ENCODE results near the gene GSTP1. TPM values are rescaled to one million over a fixed set of nuclear protein-coding genes. Genes with fewer than 3 reads are reported as not detected.

Gene GSTP1
- total RNA-seq, 1 experiment from 2014 or later = 893 TPM

DNA sequence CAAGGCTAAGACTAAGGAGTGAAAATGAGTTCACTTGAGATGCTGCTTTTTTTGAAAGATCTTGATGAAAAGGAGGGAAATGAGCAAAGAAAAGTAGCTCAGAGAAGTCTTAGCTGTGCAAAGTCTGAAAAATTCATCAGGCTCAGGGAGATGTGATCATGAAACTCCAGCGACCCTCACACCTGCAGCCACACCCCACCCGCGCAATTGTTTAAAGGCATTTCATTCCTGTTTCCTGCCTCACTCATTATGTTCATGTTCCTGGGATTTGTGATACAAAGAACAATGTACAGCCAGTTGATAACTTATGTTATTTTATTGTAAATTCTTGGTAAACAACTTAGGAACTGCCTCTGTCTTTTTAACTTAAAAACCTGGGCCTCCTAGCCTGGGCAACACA is 8.7 kb upstream of the GSTP1 start:
- H3K4me2 ChIP-seq (ENCODE audit: low read length) = no peak overlapping the region
- ChIA-PET RAD21 (ENCODE audit: low non-redundant PET in 1 of 2, low total read pairs in 2 of 2, uncharacterized antibody in 2 of 2, unreplicated experiment in 2 of 2) (no interaction called here), CTCF (interaction anchor here (0.6 kb wide), 1 partner anchor 519 kb away, joined by 3 read pairs; no protein-coding TSS in a partner anchor), POLR2A (no interaction called here)
- H2AFZ ChIP-seq (ENCODE audit: low read depth, low read length, poor library complexity, severe bottlenecking) = no peak overlapping the region
- no peaks in the 10 kb centered on the region for H3K79me2 ChIP-seq (ENCODE audit: insufficient read depth, low read length)
- H3K4me3 ChIP-seq (replicated peaks in 1 of 2; ENCODE audit: low read depth in 1 of 2, low read length in 2 of 2) = no peak overlapping the region
- no peaks in the 10 kb centered on the region for H3K9me3 ChIP-seq (ENCODE audit: control insufficient read depth in 1 of 2, insufficient read depth in 1 of 2, low read depth in 1 of 2, low read length in 2 of 2)
- peaks cover 9 to 13% of the 10 kb centered on the region in 2 experiments for H3K4me1 ChIP-seq (ENCODE audit: control insufficient read depth in 1 of 2, insufficient read depth in 2 of 2, low read length in 2 of 2)
- no peaks in the 10 kb centered on the region for H3K36me3 ChIP-seq (ENCODE audit: control insufficient read depth in 1 of 2, insufficient read depth in 2 of 2, low read length in 2 of 2)
- H3K9ac ChIP-seq (ENCODE audit: low read length) = no peak overlapping the region
- H3K27ac ChIP-seq (ENCODE audit: low read depth, low read length) = no peak overlapping the region
- DNase-seq (ENCODE audit: low read depth, low spot score) (no peak), ATAC-seq (no peak)
- TF ChIP-seq POLR2AphosphoS5 (IDR thresholded peaks at IDR 0.05; ENCODE audit: low read depth, low read length) (no peak), ZFX (IDR thresholded peaks at IDR 0.05) (no peak), EZH2phosphoT487 (IDR thresholded peaks at IDR 0.05; ENCODE audit: borderline replicate concordance) (no peak), JUND (IDR thresholded peaks at IDR 0.05) (no peak), ZNF274 (IDR thresholded peaks at IDR 0.05; ENCODE audit: low read depth, low read length) (no peak), FOSL1 (IDR thresholded peaks at IDR 0.05; ENCODE audit: low read depth) (no peak), SP1 (IDR thresholded peaks at IDR 0.05; ENCODE audit: low read depth) (no peak), EZH2 (IDR thresholded peaks at IDR 0.05) (no peak), CBX3 (IDR thresholded peaks at IDR 0.05; ENCODE audit: low read depth) (no peak), CEBPB (IDR thresholded peaks at IDR 0.05; ENCODE audit: low read depth) (no peak), EGR1 (IDR thresholded peaks at IDR 0.05; ENCODE audit: low read depth) (no peak), SIN3A (IDR thresholded peaks at IDR 0.05; ENCODE audit: low read depth) (no peak)
- TF ChIP-seq, protein P1, sequence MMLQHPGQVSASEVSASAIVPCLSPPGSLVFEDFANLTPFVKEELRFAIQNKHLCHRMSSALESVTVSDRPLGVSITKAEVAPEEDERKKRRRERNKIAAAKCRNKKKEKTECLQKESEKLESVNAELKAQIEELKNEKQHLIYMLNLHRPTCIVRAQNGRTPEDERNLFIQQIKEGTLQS (IDR thresholded peaks at IDR 0.05) = no peak
- TF ChIP-seq, protein P2, sequence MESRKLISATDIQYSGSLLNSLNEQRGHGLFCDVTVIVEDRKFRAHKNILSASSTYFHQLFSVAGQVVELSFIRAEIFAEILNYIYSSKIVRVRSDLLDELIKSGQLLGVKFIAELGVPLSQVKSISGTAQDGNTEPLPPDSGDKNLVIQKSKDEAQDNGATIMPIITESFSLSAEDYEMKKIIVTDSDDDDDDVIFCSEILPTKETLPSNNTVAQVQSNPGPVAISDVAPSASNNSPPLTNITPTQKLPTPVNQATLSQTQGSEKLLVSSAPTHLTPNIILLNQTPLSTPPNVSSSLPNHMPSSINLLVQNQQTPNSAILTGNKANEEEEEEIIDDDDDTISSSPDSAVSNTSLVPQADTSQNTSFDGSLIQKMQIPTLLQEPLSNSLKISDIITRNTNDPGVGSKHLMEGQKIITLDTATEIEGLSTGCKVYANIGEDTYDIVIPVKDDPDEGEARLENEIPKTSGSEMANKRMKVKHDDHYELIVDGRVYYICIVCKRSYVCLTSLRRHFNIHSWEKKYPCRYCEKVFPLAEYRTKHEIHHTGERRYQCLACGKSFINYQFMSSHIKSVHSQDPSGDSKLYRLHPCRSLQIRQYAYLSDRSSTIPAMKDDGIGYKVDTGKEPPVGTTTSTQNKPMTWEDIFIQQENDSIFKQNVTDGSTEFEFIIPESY (IDR thresholded peaks at IDR 0.05; ENCODE audit: extremely low read depth, insufficient replicate concordance, low read length) = no peak
- TF ChIP-seq, protein P3, sequence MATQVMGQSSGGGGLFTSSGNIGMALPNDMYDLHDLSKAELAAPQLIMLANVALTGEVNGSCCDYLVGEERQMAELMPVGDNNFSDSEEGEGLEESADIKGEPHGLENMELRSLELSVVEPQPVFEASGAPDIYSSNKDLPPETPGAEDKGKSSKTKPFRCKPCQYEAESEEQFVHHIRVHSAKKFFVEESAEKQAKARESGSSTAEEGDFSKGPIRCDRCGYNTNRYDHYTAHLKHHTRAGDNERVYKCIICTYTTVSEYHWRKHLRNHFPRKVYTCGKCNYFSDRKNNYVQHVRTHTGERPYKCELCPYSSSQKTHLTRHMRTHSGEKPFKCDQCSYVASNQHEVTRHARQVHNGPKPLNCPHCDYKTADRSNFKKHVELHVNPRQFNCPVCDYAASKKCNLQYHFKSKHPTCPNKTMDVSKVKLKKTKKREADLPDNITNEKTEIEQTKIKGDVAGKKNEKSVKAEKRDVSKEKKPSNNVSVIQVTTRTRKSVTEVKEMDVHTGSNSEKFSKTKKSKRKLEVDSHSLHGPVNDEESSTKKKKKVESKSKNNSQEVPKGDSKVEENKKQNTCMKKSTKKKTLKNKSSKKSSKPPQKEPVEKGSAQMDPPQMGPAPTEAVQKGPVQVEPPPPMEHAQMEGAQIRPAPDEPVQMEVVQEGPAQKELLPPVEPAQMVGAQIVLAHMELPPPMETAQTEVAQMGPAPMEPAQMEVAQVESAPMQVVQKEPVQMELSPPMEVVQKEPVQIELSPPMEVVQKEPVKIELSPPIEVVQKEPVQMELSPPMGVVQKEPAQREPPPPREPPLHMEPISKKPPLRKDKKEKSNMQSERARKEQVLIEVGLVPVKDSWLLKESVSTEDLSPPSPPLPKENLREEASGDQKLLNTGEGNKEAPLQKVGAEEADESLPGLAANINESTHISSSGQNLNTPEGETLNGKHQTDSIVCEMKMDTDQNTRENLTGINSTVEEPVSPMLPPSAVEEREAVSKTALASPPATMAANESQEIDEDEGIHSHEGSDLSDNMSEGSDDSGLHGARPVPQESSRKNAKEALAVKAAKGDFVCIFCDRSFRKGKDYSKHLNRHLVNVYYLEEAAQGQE (IDR thresholded peaks at IDR 0.05; ENCODE audit: low read depth) = no peak
- no peaks in the 10 kb centered on the region for H4K20me1 ChIP-seq (ENCODE audit: insufficient read depth)
- no peaks in the 10 kb centered on the region for H3K9me2 ChIP-seq (ENCODE audit: insufficient read depth)
- BruUV-seq (replicated peaks) = no TSS peak
- no peaks in the 10 kb centered on the region for H3K27me3 ChIP-seq (ENCODE audit: insufficient read depth, low read length)
- intact Hi-C loops (cut with micrococcal nuclease) = no loop called here

Measured in HCT116 (cell line).